GM12874 (cell line): ENCODE measurements around the gene NOL3.

Experiments used
- CTCF ChIP-seq: IDR thresholded peaks from 2 replicates; pipeline ENCODE4 v1.5.1; 2011; ENCODE audit warnings: low read depth, mild to moderate bottlenecking, control low read depth, low read length, moderate library complexity; ENCODE audit not compliant: insufficient read depth

NOL3 gene

GRCh38 chr16:67163999-67164558 lies 6.3 kb upstream of the NOL3 start:
- no peak for TF ChIP-seq CTCF

DNA sequence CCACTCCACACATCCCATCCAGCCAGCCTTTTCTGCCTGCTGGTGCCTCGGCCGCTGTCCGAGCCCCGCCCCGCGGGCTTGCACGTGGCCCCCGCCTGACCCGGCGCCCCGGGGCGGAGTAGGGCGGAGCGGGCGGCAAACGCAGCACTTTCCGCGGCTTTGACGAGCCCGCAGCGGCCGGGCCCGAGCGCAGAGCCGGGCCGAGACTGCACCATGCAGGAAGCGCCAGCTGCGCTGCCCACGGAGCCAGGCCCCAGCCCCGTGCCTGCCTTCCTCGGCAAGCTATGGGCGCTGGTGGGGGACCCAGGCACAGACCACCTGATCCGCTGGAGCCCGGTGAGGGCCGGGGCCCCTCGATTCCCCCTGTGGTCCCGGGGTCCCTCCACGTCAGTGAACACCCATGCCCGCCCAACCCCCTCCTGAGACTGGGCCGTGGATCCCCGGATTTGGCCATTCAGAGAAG lies 5.7 kb upstream of the NOL3 start, which contains the start of gene HSF4:
Gene HSF4, plus strand, starts transcription at position 147 of the 463 bp plus-strand sequence. Its CDS starts 67 bp downstream, at position 214.
- no peak for TF ChIP-seq CTCF

DNA sequence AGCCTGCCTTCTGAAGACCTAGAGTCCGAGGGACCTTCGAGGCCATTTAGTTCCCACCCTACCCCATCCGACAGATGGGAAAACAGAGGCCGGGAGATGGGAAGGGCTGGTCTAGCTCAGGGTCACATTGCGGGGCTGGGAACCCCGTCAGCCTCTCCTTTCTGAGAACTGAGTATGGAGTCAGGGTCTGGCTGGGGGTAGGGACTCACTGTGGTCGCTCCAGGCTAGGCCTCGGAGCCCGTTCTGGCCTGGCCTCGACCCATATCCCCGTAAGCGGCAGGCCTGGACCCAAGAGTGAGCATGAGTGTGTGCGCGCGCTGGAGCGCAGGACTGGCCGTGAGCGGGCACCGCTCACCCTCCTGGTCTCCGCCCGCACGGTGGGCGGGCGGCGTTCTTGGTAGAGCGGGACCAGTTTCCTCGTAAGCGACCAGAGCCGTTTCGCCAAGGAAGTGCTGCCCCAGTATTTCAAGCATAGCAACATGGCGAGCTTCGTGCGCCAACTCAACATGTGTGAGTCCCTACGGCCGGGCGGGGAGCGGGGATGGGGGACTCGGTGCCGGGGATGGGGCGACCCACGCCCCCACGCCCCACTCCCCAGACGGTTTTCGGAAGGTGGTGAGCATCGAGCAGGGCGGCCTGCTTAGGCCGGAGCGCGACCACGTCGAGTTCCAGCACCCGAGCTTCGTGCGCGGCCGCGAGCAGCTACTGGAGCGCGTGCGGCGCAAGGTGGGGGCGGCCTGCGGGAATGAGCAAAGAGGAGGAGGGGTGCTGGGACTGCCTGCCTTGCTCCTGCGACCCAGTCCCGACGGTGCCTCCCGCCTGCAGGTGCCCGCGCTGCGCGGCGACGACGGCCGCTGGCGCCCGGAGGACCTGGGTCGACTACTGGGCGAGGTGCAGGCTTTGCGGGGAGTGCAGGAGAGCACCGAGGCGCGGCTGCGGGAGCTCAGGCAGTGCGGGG lies 4.9 kb upstream of the NOL3 start:
- TF ChIP-seq CTCF = no peak

GRCh38 chr16:67166110-67166547 lies 4.2 kb upstream of the NOL3 start:
- no peak for TF ChIP-seq CTCF

- 0 out of 2 replicates have a peak, but pooled peaks have one; percentile 4 for TF ChIP-seq CTCF
Observed at GRCh38 chr16:67166598-67167168, 3.7 kb upstream of the NOL3 start.

- TF ChIP-seq CTCF = no peak
Observed at GRCh38 chr16:67167588-67167987, 2.8 kb upstream of the NOL3 start.

- no peak for TF ChIP-seq CTCF
Observed at GRCh38 chr16:67169011-67169451, 1.3 kb upstream of the NOL3 start.
